ENCODE data around the gene ADORA1.

The ADORA1 gene

DNA sequence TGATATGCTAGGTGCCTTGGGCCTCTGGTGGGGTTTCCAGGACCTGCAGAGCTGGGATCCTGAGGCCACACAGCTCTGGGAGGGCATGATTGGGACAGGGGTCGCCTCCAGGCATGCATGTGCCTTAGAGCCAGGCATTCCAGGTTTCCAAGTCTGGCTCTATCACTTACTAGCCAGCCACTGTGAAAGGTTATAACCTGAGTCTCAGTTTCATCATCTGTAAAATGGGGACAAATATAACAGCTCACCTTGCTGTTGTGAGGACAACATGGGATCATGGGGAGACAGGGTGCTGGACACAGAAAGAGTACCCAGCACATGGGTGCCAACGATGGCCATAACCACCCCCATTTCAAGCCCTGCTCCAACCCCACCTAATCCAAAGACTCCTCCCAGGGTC, 56.3 kb downstream of the ADORA1 start:
- H3K79me2 ChIP-seq (ENCODE audit: control insufficient read depth, insufficient read depth, low read length, unreplicated experiment): no peaks in the 10 kb centered on the region

DNA sequence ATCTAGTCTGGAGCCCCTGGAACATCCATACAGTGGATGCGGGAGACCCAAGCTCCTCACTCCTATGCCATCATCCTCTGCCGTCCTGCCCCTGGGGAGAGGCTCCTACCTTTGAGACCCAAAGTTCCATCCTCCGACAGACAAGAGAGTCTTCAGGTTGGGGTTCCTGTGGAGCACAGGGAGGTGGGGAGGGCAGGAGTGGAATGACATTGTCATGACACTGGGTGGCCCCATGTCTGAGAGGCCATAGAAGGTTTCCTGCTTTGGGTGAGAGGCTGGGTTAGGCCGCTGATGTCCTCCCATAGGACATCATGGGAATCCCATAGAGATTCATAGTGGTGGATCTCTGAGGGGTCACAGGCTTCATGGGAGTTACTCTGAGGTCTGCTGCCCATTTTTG, 56.9 kb downstream of the ADORA1 start:
- Histone ChIP-seq H3K27me3 (ENCODE audit: insufficient read depth, low read length) (no peaks in the 10 kb centered on the region), H3K27ac (ENCODE audit: low read depth, low read length) (no peak overlapping the region), H3K4me3 (ENCODE audit: low read depth, low read length) (no peak overlapping the region), H3K4me1 (ENCODE audit: control insufficient read depth, insufficient read depth, low read length, unreplicated experiment) (peaks cover 6% of the 10 kb centered on the region), H3K36me3 (ENCODE audit: insufficient read depth, low read length) (no peaks in the 10 kb centered on the region), H2AFZ (ENCODE audit: low read length, unreplicated experiment) (no peak overlapping the region), H3K79me2 (ENCODE audit: control insufficient read depth, insufficient read depth, low read length, unreplicated experiment) (no peaks in the 10 kb centered on the region)

More for the DNA sequence above, 56.3 kb downstream of the ADORA1 start:
- Histone ChIP-seq H2AFZ (ENCODE audit: low read length, unreplicated experiment) (no peak overlapping the region), H3K4me1 (ENCODE audit: control insufficient read depth, insufficient read depth, low read length, unreplicated experiment) (peaks cover 7% of the 10 kb centered on the region), H3K4me3 (ENCODE audit: low read depth, low read length) (no peak overlapping the region), H3K27ac (ENCODE audit: low read depth, low read length) (no peak overlapping the region), H3K27me3 (ENCODE audit: insufficient read depth, low read length) (no peaks in the 10 kb centered on the region), H3K36me3 (ENCODE audit: insufficient read depth, low read length) (no peaks in the 10 kb centered on the region)

DNA sequence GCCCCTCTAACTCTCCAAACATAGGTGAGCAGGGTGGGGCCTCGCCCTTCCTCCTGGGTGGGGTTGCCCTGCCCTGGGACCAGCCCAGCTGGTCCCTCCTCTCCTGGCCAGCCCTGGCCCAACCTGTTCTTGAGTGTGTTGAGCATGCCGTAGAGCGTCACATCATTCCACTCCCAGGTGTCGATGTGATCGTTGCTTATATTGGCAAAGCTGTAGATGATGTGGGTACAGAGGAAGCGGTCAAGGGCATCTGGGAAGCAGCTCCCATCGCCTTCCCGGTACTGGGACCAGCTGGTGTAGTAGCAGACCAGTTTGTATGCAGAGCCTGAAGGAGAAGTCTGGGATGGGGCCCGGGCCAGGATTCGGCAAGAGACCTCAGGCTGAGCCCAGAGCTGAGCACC, 57.5 kb downstream of the ADORA1 start:
- H3K4me1 ChIP-seq (ENCODE audit: control insufficient read depth, insufficient read depth, low read length, unreplicated experiment): peaks cover 6% of the 10 kb centered on the region
- no peaks in the 10 kb centered on the region for H3K27me3 ChIP-seq (ENCODE audit: insufficient read depth, low read length)
- no peak overlapping the region for H3K4me3 ChIP-seq (ENCODE audit: low read depth, low read length)
- H3K27ac ChIP-seq (ENCODE audit: low read depth, low read length): no peak overlapping the region
- H2AFZ ChIP-seq (ENCODE audit: low read length, unreplicated experiment): no peak overlapping the region
- no peaks in the 10 kb centered on the region for H3K36me3 ChIP-seq (ENCODE audit: insufficient read depth, low read length)
- no peaks in the 10 kb centered on the region for H3K79me2 ChIP-seq (ENCODE audit: control insufficient read depth, insufficient read depth, low read length, unreplicated experiment)

DNA sequence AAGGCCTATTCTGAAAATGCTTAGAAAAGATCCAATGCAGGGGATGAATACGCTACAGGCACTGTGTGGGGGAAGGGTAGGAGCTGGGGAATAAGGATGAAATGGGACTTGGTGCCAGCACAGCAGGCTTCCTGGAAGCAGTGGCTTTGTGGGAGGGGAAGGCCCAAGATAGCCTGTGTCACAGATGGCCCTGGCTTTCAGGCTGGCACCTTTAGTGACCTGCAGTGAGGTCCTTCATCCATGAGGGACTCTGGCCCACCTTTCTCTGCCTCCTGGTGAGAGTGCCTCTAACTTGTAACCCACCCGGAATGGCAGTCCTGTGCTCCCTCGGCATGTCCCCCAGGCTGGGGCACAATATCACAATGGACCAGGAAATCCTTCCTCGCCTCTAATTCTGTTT, 58.1 kb downstream of the ADORA1 start:
- Histone ChIP-seq H2AFZ (ENCODE audit: low read length, unreplicated experiment) (no peak overlapping the region), H3K79me2 (ENCODE audit: control insufficient read depth, insufficient read depth, low read length, unreplicated experiment) (no peaks in the 10 kb centered on the region), H3K4me1 (ENCODE audit: control insufficient read depth, insufficient read depth, low read length, unreplicated experiment) (peaks cover 6% of the 10 kb centered on the region), H3K36me3 (ENCODE audit: insufficient read depth, low read length) (no peaks in the 10 kb centered on the region), H3K4me3 (ENCODE audit: low read depth, low read length) (no peak overlapping the region), H3K27me3 (ENCODE audit: insufficient read depth, low read length) (no peaks in the 10 kb centered on the region), H3K27ac (ENCODE audit: low read depth, low read length) (no peak overlapping the region)

DNA sequence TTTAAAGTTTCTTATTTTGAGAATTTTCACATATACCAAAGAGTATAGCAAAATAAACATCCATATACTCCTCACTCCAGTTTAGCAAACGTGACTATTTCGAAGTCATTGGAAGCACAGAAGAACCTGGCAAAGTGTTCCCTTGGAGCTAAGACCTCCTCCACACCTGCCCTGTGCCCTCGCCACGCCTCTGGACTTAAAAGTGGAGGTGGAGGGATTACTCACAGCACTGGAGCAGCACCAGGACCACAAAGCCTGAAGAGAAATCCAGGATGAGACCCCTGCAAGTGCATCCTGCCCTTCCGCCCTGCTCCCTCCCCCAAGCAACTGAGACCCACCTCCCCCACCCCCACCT, 58.5 kb downstream of the ADORA1 start:
- Histone ChIP-seq H2AFZ (ENCODE audit: low read length, unreplicated experiment) (no peak overlapping the region), H3K4me3 (ENCODE audit: low read depth, low read length) (no peak overlapping the region), H3K27ac (ENCODE audit: low read depth, low read length) (no peak overlapping the region), H3K4me1 (ENCODE audit: control insufficient read depth, insufficient read depth, low read length, unreplicated experiment) (peaks cover 6% of the 10 kb centered on the region), H3K79me2 (ENCODE audit: control insufficient read depth, insufficient read depth, low read length, unreplicated experiment) (no peaks in the 10 kb centered on the region), H3K27me3 (ENCODE audit: insufficient read depth, low read length) (no peaks in the 10 kb centered on the region), H3K36me3 (ENCODE audit: insufficient read depth, low read length) (no peaks in the 10 kb centered on the region)

DNA sequence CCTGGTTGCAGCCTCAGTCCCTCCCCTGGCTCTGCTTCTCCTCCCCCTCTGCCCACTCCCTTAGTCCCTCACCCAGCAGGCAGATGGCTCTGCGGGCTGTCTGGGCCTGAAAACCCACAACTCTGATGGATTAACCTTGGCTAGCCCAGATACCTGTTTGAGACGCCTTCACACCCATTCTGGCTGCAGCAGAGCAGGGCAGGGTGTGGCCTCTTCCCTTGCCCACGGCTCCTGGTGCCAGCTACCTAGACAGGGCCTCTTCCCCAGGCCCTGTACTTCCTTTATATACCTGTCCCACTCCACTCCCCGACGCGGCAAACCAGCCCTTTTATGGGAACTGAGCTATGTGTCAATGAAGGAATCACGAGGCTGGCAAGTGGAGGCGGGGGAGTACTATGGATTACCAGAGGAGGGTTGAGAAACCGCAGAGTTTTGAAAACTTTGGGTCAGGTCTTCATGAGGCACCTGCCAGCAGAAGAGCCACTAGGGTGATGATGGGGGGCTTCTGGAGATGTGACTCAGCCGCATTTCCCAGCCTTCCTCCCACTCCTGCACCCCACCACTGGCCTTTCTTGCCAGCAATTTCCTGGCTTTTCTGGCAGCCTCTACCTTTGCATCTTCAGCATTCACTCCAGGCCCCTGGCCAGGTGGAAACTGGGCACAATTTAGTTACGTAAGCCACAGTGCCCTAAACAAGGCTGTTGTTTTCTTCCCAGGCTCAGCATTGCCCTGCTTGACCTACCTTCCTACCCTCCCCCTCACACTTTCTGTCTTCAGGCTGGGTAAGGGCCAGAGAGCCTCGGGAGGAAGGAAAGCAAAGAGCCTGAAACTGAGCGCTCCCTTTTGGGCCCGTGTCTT, 59.1 kb downstream of the ADORA1 start, which contains the start of gene CHI3L1:
Gene CHI3L1 (minus strand): TSS at position 259 of the 858 bp plus-strand sequence. CDS start 81 bp downstream, at position 178.
- Histone ChIP-seq H3K36me3 (ENCODE audit: insufficient read depth, low read length) (no peaks in the 10 kb centered on the region), H3K27me3 (ENCODE audit: insufficient read depth, low read length) (no peaks in the 10 kb centered on the region), H2AFZ (ENCODE audit: low read length, unreplicated experiment) (peak within 1 kb of the TSS; percentile 67), H3K4me1 (ENCODE audit: control insufficient read depth, insufficient read depth, low read length, unreplicated experiment) (peaks cover 6% of the 10 kb centered on the region), H3K4me3 (ENCODE audit: low read depth, low read length) (no peak within 1 kb of the TSS), H3K27ac (ENCODE audit: low read depth, low read length) (no peak within 1 kb of the TSS), H3K79me2 (ENCODE audit: control insufficient read depth, insufficient read depth, low read length, unreplicated experiment) (no peaks in the 10 kb centered on the region)

DNA sequence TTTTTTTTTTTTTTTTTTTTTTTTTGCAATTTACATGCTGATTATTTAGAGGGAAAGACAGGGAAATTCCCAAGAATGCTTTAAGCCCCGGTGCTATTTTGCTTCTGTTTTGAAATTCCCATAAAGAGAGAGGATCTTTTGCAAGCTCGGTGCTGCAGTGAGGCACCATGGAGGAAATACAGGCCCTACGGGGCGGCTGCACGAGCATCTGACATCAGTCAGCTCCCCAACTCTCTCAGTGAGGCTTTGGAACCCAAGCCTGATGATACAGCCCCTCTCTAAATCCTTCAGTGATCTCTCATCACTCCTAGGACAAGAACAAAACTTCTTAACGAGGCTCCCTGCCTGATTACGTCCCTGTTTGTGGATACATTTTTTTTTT, 59.8 kb downstream of the ADORA1 start:
- Histone ChIP-seq H3K36me3 (ENCODE audit: insufficient read depth, low read length) (no peaks in the 10 kb centered on the region), H2AFZ (ENCODE audit: low read length, unreplicated experiment) (peak overlapping the region; percentile 67), H3K27ac (ENCODE audit: low read depth, low read length) (no peak overlapping the region), H3K4me1 (ENCODE audit: control insufficient read depth, insufficient read depth, low read length, unreplicated experiment) (peaks cover 6% of the 10 kb centered on the region), H3K27me3 (ENCODE audit: insufficient read depth, low read length) (no peaks in the 10 kb centered on the region), H3K4me3 (ENCODE audit: low read depth, low read length) (no peak overlapping the region), H3K79me2 (ENCODE audit: control insufficient read depth, insufficient read depth, low read length, unreplicated experiment) (no peaks in the 10 kb centered on the region)

DNA sequence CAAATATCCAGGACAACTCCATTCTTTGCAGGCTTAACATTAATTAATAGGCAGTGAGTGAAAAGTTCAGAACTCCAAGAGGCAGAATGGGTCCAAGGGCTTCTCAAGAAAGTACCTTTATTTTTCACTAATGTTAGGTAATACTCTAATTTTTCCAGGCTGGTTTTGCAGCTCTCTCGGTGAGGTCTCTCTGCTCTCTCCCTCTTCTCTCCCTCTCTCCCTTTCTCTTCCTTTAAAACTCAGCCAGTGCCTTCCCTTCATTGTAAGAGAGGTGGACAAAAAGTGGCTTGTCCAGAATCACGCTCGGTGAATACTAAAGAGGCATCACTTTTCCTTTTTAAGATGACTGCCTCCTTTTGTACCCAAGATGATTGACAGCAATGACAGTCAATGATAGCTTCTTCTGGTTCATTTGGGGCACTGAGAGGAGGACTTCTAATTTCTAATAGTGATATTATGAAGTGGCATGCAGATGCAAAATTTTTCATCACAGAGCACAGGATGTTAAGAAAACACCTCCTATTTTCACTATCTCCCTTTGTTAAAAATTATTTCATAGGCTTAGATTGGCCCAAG, 60.3 kb downstream of the ADORA1 start:
- no peaks in the 10 kb centered on the region for H3K36me3 ChIP-seq (ENCODE audit: insufficient read depth, low read length)
- H3K79me2 ChIP-seq (ENCODE audit: control insufficient read depth, insufficient read depth, low read length, unreplicated experiment): no peaks in the 10 kb centered on the region
- peak overlapping the region; percentile 67 for H2AFZ ChIP-seq (ENCODE audit: low read length, unreplicated experiment)
- no peak overlapping the region for H3K4me3 ChIP-seq (ENCODE audit: low read depth, low read length)
- H3K27me3 ChIP-seq (ENCODE audit: insufficient read depth, low read length): no peaks in the 10 kb centered on the region
- H3K4me1 ChIP-seq (ENCODE audit: control insufficient read depth, insufficient read depth, low read length, unreplicated experiment): peaks cover 6% of the 10 kb centered on the region
- no peak overlapping the region for H3K27ac ChIP-seq (ENCODE audit: low read depth, low read length)

DNA sequence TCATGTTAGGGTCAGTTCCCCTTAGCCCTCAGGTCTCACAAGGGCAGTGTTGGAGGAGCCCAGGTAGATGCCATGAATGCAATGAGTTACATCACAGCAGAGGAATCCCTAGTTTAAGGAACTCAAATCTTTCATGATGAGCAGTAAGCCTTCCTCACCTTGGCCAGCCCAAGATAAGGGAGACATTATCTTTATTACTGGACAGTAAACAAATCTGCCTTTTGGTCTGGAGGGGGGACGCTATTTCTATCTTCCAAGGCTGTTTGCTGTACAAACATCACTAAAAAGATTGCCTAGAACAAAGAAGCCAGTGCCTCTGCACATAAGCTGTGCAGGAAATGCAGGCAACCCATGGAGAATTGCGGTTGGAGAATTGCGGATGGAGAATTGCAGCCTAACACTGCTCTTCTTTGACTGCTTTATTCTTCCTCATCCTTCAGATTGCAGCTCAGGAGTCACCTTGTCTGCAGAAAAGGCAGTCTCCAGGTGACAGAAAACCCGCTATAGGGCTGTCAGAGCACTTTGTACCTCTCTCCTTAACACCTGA, 61.2 kb downstream of the ADORA1 start:
- no peak overlapping the region for H2AFZ ChIP-seq (ENCODE audit: low read length, unreplicated experiment)
- no peaks in the 10 kb centered on the region for H3K27me3 ChIP-seq (ENCODE audit: insufficient read depth, low read length)
- no peak overlapping the region for H3K4me3 ChIP-seq (ENCODE audit: low read depth, low read length)
- peaks cover 6% of the 10 kb centered on the region for H3K4me1 ChIP-seq (ENCODE audit: control insufficient read depth, insufficient read depth, low read length, unreplicated experiment)
- no peaks in the 10 kb centered on the region for H3K36me3 ChIP-seq (ENCODE audit: insufficient read depth, low read length)
- no peak overlapping the region for H3K27ac ChIP-seq (ENCODE audit: low read depth, low read length)
- H3K79me2 ChIP-seq (ENCODE audit: control insufficient read depth, insufficient read depth, low read length, unreplicated experiment): no peaks in the 10 kb centered on the region

DNA sequence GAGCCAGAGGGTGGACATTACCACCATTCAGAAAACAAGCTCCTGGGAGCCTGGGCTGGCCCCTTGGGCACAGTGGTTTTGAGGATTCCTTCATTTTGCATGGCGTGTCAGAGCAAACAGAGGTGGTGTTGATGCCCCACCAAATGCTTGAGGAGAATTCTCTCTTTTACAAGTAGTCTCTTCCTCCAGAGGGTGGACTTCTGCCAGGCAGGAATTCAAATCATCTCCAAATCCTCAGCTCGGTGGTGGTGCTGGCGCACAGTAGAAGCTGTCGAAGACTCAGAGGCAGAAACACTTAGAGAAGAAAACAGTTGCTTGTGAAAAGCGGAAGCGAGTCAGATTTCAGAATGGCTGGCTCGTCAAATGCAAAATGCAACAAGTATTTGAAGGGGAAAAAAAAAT, 62.4 kb downstream of the ADORA1 start:
- Histone ChIP-seq H2AFZ (ENCODE audit: low read length, unreplicated experiment) (no peak overlapping the region), H3K27me3 (ENCODE audit: insufficient read depth, low read length) (no peaks in the 10 kb centered on the region), H3K4me3 (ENCODE audit: low read depth, low read length) (no peak overlapping the region), H3K4me1 (ENCODE audit: control insufficient read depth, insufficient read depth, low read length, unreplicated experiment) (peaks cover 6% of the 10 kb centered on the region), H3K27ac (ENCODE audit: low read depth, low read length) (no peak overlapping the region), H3K79me2 (ENCODE audit: control insufficient read depth, insufficient read depth, low read length, unreplicated experiment) (no peaks in the 10 kb centered on the region), H3K36me3 (ENCODE audit: insufficient read depth, low read length) (no peaks in the 10 kb centered on the region)

DNA sequence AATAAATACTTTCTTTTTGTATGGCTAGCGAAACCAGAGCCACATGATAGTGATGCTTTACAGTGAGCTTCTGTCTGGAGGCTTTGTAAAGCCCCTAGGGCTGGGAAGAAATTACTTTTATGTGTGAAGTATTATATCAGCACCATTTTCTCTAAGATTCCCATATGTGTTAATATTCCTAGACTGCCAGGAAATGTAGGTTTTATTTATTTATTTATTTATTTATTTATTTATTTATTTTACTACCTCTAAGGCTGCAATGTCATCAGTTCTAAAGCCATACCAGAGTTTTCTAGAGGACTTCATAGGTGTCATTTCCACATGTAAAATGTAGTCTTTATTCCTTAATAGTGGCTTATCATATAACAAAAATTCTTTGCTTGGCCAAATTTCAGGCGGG, 63.4 kb downstream of the ADORA1 start:
- Histone ChIP-seq H3K27me3 (ENCODE audit: insufficient read depth, low read length) (no peaks in the 10 kb centered on the region), H3K4me1 (ENCODE audit: control insufficient read depth, insufficient read depth, low read length, unreplicated experiment) (peaks cover 7% of the 10 kb centered on the region), H3K27ac (ENCODE audit: low read depth, low read length) (no peak overlapping the region), H2AFZ (ENCODE audit: low read length, unreplicated experiment) (no peak overlapping the region), H3K36me3 (ENCODE audit: insufficient read depth, low read length) (no peaks in the 10 kb centered on the region), H3K4me3 (ENCODE audit: low read depth, low read length) (no peak overlapping the region), H3K79me2 (ENCODE audit: control insufficient read depth, insufficient read depth, low read length, unreplicated experiment) (no peaks in the 10 kb centered on the region)
